AG04450 (cell line): ENCODE results near the gene TTC16. TPM values are rescaled to one million over a fixed set of nuclear protein-coding genes. Genes with fewer than 3 reads are reported as not detected.

Source experiments
- CTCF ChIA-PET: fragments of 300-600, 350-600 bp; formaldehyde crosslinking; extraction: SDS; loops from one replicate; lab custom pipeline; 2022; ENCODE audit warnings: antibody characterized with exemption, inconsistent platforms; lab: Charles Lee
- POLR2A ChIA-PET: fragments of 350-600 bp; formaldehyde crosslinking; extraction: SDS; loops from one replicate; lab custom pipeline; 2021; ENCODE audit warnings: antibody characterized with exemption, inconsistent platforms; lab: Yijun Ruan, JAX
- DNase-seq: peaks from one replicate; pipeline ENCODE4 v3.0.0-alpha.2; 2011; ENCODE audit warnings: low read depth, low spot score
- H3K27ac ChIP-seq: one replicate; pipeline ENCODE4 v1.5.1; 2012; ENCODE audit warnings: low read depth, low read length, control low read depth
- H3K27me3 ChIP-seq: one replicate; pipeline ENCODE4 v1.6.0; 2012; ENCODE audit warnings: low read length; ENCODE audit not compliant: control insufficient read depth, insufficient read depth
- H3K4me3 ChIP-seq: 2 replicates; pipeline ENCODE4 v1.5.1; 2011; ENCODE audit warnings: mild to moderate bottlenecking, low read depth, low read length, control low read depth
- H3K9me3 ChIP-seq: 2 replicates; pipeline ENCODE4 v1.5.1; 2012; ENCODE audit warnings: low read length; ENCODE audit not compliant: control insufficient read depth, insufficient read depth
- polyA plus RNA-seq: library from polyadenylated mRNA; depleted of rRNA; stranded (reverse); fragments of >200 nt; gene quantifications from 2 replicates; pipeline ENCODE4 v1.2.3, GENCODE V29; 2011
- TF ChIP-seq, protein P1 (sequence below): IDR thresholded peaks from 2 replicates; pipeline ENCODE4 v1.5.1; 2011; ENCODE audit warnings: low read depth, low read length, control low read depth, inconsistent platforms

Gene TTC16
- polyA plus RNA-seq, 1 experiment = not detected

DNA sequence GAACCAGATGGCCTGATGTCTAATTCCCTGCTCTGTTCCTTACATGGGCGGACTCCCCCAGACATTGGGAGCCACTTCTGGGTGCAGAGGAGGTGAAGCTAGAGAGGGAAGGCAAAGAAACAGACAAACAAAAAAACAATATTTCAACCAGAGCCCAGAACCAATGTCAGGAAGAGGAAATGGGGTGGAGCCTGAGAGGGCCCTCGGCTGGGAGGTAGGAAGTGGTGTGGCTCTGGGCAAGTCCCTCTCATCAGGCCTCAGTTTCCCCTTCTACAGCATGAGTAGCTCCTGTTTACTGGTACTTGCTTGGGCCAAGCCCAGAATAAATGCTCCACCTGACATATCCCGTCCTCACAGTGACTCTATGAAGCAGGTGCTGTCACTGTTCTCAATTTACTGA lies 51.5 kb downstream of the TTC16 start:
- DNase-seq = no peak
- Histone ChIP-seq H3K27me3 (peaks cover 11% of the 10 kb centered on the region), H3K27ac (no peak overlapping the region), H3K4me3 (no peak overlapping the region), H3K9me3 (no peaks in the 10 kb centered on the region)
- POLR2A ChIA-PET = no interaction called here
- CTCF ChIA-PET = interaction anchor here (1.5 to 5.3 kb wide), 3 partner anchors 32 to 177 kb away, joined by 5 to 24 read pairs (median 12); partner anchors contain the start of gene TOR2A
- TF ChIP-seq, protein P1, sequence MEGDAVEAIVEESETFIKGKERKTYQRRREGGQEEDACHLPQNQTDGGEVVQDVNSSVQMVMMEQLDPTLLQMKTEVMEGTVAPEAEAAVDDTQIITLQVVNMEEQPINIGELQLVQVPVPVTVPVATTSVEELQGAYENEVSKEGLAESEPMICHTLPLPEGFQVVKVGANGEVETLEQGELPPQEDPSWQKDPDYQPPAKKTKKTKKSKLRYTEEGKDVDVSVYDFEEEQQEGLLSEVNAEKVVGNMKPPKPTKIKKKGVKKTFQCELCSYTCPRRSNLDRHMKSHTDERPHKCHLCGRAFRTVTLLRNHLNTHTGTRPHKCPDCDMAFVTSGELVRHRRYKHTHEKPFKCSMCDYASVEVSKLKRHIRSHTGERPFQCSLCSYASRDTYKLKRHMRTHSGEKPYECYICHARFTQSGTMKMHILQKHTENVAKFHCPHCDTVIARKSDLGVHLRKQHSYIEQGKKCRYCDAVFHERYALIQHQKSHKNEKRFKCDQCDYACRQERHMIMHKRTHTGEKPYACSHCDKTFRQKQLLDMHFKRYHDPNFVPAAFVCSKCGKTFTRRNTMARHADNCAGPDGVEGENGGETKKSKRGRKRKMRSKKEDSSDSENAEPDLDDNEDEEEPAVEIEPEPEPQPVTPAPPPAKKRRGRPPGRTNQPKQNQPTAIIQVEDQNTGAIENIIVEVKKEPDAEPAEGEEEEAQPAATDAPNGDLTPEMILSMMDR = no peak

DNA sequence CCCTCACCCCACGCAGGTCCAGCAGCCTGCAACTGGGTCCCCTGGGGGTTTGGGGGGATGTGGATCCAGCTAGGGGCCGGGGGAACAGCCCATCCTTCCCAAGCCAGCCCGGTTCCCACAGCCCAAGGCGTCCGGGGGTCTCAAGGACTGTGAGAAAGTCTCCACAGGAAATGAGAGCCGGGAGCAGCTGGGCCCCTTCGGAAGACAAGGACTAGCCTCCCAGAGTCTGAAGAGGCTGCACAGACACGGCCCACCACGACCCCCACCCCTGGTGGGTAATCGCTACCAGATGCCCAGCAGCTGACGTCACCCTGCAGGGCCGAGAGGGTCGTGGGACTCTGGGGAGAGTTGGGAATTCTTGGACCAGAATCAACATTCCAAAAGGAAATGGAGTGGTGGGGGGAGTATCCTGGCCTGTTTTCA lies 52.0 kb downstream of the TTC16 start:
- ChIA-PET POLR2A (no interaction called here), CTCF (interaction anchor here (1.9 to 5.3 kb wide), 2 partner anchors 33 to 178 kb away, joined by 5 to 24 read pairs; partner anchors contain the start of gene TOR2A)
- Histone ChIP-seq H3K27me3 (peaks cover 6% of the 10 kb centered on the region), H3K9me3 (no peaks in the 10 kb centered on the region), H3K4me3 (no peak overlapping the region), H3K27ac (no peak overlapping the region)
- no peak for DNase-seq
- TF ChIP-seq, protein P1 = no peak

DNA sequence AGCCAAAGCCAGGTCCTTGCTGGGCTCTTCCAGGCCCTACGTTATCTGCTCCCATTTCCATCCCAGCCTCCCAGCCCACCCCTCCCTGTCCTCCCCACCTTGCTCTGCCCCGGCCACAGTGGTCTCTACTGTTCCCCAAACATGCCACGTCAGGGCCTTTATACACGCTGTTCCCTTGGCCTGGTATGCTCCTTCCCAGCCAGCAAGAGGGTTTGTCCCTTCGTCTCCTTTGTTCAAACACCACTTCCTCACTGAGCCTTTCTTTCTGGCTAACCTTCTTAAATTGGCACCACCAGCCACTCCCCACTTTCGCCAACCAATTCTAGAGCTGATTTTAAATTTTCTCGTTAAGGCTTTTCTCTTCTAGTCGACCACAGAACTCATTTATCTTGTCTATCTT lies 52.8 kb downstream of the TTC16 start:
- TF ChIP-seq, protein P1 = no peak
- no peak for DNase-seq
- ChIA-PET CTCF (interaction anchor here (5.3 kb wide), 1 partner anchor 34 kb away, joined by 24 read pairs; the partner anchor contains the start of gene TOR2A), POLR2A (no interaction called here)
- no peak overlapping the region for H3K27ac ChIP-seq
- H3K9me3 ChIP-seq = no peaks in the 10 kb centered on the region
- H3K27me3 ChIP-seq = peaks cover 5% of the 10 kb centered on the region
- H3K4me3 ChIP-seq = no peak overlapping the region

GRCh38 chr9:127769101-127769500 lies 53.2 kb downstream of the TTC16 start:
- TF ChIP-seq, protein P1 = no peak
- Histone ChIP-seq H3K27ac (no peak overlapping the region), H3K4me3 (no peak overlapping the region), H3K27me3 (peaks cover 2% of the 10 kb centered on the region), H3K9me3 (no peaks in the 10 kb centered on the region)
- DNase-seq = no peak
- ChIA-PET CTCF (interaction anchor here (5.3 kb wide), 1 partner anchor 34 kb away, joined by 24 read pairs; the partner anchor contains the start of gene TOR2A), POLR2A (no interaction called here)

- DNase-seq = no peak
- TF ChIP-seq, protein P1 = no peak
- CTCF ChIA-PET = interaction anchor here (0.6 to 5.3 kb wide), 3 partner anchors 14 to 317 kb away, joined by 5 to 24 read pairs (median 13); partner anchors contain the start of gene TOR2A
- Histone ChIP-seq H3K27me3 (peaks cover under 1% of the 10 kb centered on the region), H3K4me3 (no peak overlapping the region), H3K9me3 (no peaks in the 10 kb centered on the region), H3K27ac (no peak overlapping the region)
- POLR2A ChIA-PET = interaction anchor here (1.4 kb wide), 1 partner anchor 24 kb away, joined by 4 read pairs; no protein-coding TSS in a partner anchor
Measured at GRCh38 chr9:127769929-127770582, 54.2 kb downstream of the TTC16 start.
